Measurements from ENCODE around the gene SUMO3. TPM values are rescaled to one million over a fixed set of nuclear protein-coding genes. Genes with fewer than 3 reads are reported as not detected.

Gene SUMO3
- polyA plus RNA-seq, 1 of the 3 experiments (the other 2 are of a cell fraction) = 125 TPM

- H3F3A ChIP-seq (replicated peaks; ENCODE audit: insufficient read depth) = no peaks in the 10 kb centered on the region
- peaks cover 29 to 52% of the 10 kb centered on the region in 2 experiments for H3K36me3 ChIP-seq (replicated peaks in 1 of 2; ENCODE audit: control insufficient read depth in 1 of 2, insufficient read depth in 2 of 2, low read length in 1 of 2)
- TF ChIP-seq RAD21 (IDR thresholded peaks at IDR 0.05; ENCODE audit: low read length) (no peak), TAF1 (IDR thresholded peaks at IDR 0.05; ENCODE audit: borderline replicate concordance, low read depth, low read length) (no peak), POLR2AphosphoS5 (IDR thresholded peaks at IDR 0.05; ENCODE audit: low read depth, low read length) (no peak), CHD2 (IDR thresholded peaks at IDR 0.05; ENCODE audit: low read length, partially characterized antibody) (no peak), NFIC (IDR thresholded peaks at IDR 0.05; ENCODE audit: borderline replicate concordance) (no peak), USF2 (IDR thresholded peaks at IDR 0.05; ENCODE audit: borderline replicate concordance, low read depth, low read length) (no peak), PBX3 (IDR thresholded peaks at IDR 0.05) (no peak)
- TF ChIP-seq, protein P1, sequence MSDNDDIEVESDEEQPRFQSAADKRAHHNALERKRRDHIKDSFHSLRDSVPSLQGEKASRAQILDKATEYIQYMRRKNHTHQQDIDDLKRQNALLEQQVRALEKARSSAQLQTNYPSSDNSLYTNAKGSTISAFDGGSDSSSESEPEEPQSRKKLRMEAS (IDR thresholded peaks at IDR 0.05; ENCODE audit: low read depth) = no peak
- TF ChIP-seq, protein P2, sequence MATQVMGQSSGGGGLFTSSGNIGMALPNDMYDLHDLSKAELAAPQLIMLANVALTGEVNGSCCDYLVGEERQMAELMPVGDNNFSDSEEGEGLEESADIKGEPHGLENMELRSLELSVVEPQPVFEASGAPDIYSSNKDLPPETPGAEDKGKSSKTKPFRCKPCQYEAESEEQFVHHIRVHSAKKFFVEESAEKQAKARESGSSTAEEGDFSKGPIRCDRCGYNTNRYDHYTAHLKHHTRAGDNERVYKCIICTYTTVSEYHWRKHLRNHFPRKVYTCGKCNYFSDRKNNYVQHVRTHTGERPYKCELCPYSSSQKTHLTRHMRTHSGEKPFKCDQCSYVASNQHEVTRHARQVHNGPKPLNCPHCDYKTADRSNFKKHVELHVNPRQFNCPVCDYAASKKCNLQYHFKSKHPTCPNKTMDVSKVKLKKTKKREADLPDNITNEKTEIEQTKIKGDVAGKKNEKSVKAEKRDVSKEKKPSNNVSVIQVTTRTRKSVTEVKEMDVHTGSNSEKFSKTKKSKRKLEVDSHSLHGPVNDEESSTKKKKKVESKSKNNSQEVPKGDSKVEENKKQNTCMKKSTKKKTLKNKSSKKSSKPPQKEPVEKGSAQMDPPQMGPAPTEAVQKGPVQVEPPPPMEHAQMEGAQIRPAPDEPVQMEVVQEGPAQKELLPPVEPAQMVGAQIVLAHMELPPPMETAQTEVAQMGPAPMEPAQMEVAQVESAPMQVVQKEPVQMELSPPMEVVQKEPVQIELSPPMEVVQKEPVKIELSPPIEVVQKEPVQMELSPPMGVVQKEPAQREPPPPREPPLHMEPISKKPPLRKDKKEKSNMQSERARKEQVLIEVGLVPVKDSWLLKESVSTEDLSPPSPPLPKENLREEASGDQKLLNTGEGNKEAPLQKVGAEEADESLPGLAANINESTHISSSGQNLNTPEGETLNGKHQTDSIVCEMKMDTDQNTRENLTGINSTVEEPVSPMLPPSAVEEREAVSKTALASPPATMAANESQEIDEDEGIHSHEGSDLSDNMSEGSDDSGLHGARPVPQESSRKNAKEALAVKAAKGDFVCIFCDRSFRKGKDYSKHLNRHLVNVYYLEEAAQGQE (IDR thresholded peaks at IDR 0.05; ENCODE audit: low read depth, low read length) = no peak
- no peak for DNase-seq
- H3K27ac ChIP-seq (ENCODE audit: low read depth in 2 of 2, low read length in 1 of 2) = no peak overlapping the region
- H3K9me3 ChIP-seq = no peaks in the 10 kb centered on the region
- H3K79me2 ChIP-seq (ENCODE audit: insufficient read depth) = peaks cover 36% of the 10 kb centered on the region
- H3K4me2 ChIP-seq = no peak overlapping the region
- POLR2A ChIA-PET = no interaction called here
- peaks cover 0 to 13% of the 10 kb centered on the region in 2 experiments; a peak in 1 of 4 replicates for H3K4me1 ChIP-seq (ENCODE audit: control insufficient read depth in 1 of 2, insufficient read depth in 2 of 2, low read depth in 1 of 2, low read length in 1 of 2)
- 96% methylated on average over 12 of the region's 12 CpGs for WGBS (ENCODE audit: low lambda C conversion rate)
- no peak overlapping the region for H3K9ac ChIP-seq
- CTCF ChIA-PET = interaction anchor here (1.1 kb wide), 1 partner anchor 57 kb away, joined by 3 read pairs; no protein-coding TSS in a partner anchor
- no peaks in the 10 kb centered on the region for H3K9me2 ChIP-seq
- peaks cover 39% of the 10 kb centered on the region for H4K20me1 ChIP-seq (ENCODE audit: insufficient read depth)
- no peak overlapping the region for H3K4me3 ChIP-seq (ENCODE audit: low read depth in 2 of 2, low read length in 1 of 2)
- no peak overlapping the region for H2AFZ ChIP-seq (ENCODE audit: low read depth)
- H3K27me3 ChIP-seq (ENCODE audit: insufficient read depth) = no peaks in the 10 kb centered on the region
These were observed 31.8 kb upstream of the SUMO3 start for GRCh38 chr21:44849616-44850130.

Measured in SK-N-SH (cell line).